ENCODE measurements around the gene SYNE2. TPM values are rescaled to one million over a fixed set of nuclear protein-coding genes. Genes with fewer than 3 reads are reported as not detected.

SYNE2 gene
- total and polyA plus RNA-seq, 2 donors (not counting 1 experiment from before 2014, with no cell fraction given) = 3.1 to 15.4 TPM

DNA sequence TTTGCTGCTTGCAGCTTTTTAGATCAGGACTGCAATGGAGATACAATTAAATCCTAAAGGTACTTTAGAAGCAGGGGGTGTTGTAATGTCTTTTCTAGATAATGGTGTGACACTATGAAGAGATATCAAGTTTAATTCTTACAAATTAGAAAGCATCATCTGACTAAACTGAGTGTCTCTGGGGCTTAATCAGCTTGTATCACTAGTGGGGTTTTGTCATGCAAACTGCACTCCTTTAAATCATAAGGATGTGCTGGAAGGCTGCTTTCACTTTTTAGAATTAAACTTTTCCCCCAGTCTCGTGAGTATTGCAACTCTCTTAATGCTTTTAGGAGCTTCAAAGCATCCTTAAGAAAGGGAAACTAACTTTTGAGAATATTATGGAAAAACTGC, 222.8 kb downstream of the SYNE2 start:
- DNase-seq (ENCODE audit: low read depth in 2 of 2) = no peak
- no peaks in the 10 kb centered on the region for H4K20me1 ChIP-seq (ENCODE audit: control insufficient read depth, extremely low read depth, insufficient read depth, low read length)
- no peak overlapping the region for H3K27ac ChIP-seq (ENCODE audit: insufficient read depth, low read length)
- H3K36me3 ChIP-seq (ENCODE audit: control insufficient read depth, insufficient read depth, low read length) = no peaks in the 10 kb centered on the region
- no peaks in the 10 kb centered on the region for H3K4me1 ChIP-seq (ENCODE audit: control insufficient read depth, extremely low read depth, insufficient read depth, low read length)
- no peak overlapping the region for H3K4me3 ChIP-seq (replicated peaks in 1 of 4; ENCODE audit: control extremely low read depth in 1 of 4, insufficient read depth in 1 of 4, low read depth in 3 of 4, low read length in 4 of 4)
- no peaks in the 10 kb centered on the region for H3K79me2 ChIP-seq (ENCODE audit: control insufficient read depth, insufficient read depth, low read length)
- no peak overlapping the region for H2AFZ ChIP-seq (ENCODE audit: low read length)
- H3K9me3 ChIP-seq (ENCODE audit: control insufficient read depth, insufficient read depth, low read depth, low read length) = no peaks in the 10 kb centered on the region
- no peaks in the 10 kb centered on the region for H3K27me3 ChIP-seq (ENCODE audit: control insufficient read depth, insufficient read depth, low read length)
- no peak for TF ChIP-seq EZH2 (IDR thresholded peaks at IDR 0.05; ENCODE audit: low read length, missing control alignments)
- TF ChIP-seq, protein P1, sequence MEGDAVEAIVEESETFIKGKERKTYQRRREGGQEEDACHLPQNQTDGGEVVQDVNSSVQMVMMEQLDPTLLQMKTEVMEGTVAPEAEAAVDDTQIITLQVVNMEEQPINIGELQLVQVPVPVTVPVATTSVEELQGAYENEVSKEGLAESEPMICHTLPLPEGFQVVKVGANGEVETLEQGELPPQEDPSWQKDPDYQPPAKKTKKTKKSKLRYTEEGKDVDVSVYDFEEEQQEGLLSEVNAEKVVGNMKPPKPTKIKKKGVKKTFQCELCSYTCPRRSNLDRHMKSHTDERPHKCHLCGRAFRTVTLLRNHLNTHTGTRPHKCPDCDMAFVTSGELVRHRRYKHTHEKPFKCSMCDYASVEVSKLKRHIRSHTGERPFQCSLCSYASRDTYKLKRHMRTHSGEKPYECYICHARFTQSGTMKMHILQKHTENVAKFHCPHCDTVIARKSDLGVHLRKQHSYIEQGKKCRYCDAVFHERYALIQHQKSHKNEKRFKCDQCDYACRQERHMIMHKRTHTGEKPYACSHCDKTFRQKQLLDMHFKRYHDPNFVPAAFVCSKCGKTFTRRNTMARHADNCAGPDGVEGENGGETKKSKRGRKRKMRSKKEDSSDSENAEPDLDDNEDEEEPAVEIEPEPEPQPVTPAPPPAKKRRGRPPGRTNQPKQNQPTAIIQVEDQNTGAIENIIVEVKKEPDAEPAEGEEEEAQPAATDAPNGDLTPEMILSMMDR (conservative IDR thresholded peaks at IDR 0.05 in 1 of 2, IDR thresholded peaks at IDR 0.05 in 1 of 2; ENCODE audit: low read depth in 1 of 2, low read length in 2 of 2) = no peak
- no peak overlapping the region for H3K4me2 ChIP-seq (ENCODE audit: extremely low read depth, insufficient read depth, low read length)
- H3K9ac ChIP-seq (ENCODE audit: insufficient read depth, low read length) = no peak overlapping the region

GRCh38 chr14:64080452-64080851, 227.6 kb downstream of the SYNE2 start:
- TF ChIP-seq EZH2 (IDR thresholded peaks at IDR 0.05; ENCODE audit: low read length, missing control alignments) = no peak
- TF ChIP-seq, protein P1 (conservative IDR thresholded peaks at IDR 0.05 in 1 of 2, IDR thresholded peaks at IDR 0.05 in 1 of 2; ENCODE audit: low read depth in 1 of 2, low read length in 2 of 2) = no peak
- no peaks in the 10 kb centered on the region for H3K27me3 ChIP-seq (ENCODE audit: control insufficient read depth, insufficient read depth, low read length)

GRCh38 chr14:64081174-64081746, 228.5 kb downstream of the SYNE2 start:
- H2AFZ ChIP-seq (ENCODE audit: low read length) = no peak overlapping the region
- TF ChIP-seq, protein P1 (conservative IDR thresholded peaks at IDR 0.05 in 1 of 2, IDR thresholded peaks at IDR 0.05 in 1 of 2; ENCODE audit: low read depth in 1 of 2, low read length in 2 of 2) = no peak
- no peak for TF ChIP-seq EZH2 (IDR thresholded peaks at IDR 0.05; ENCODE audit: low read length, missing control alignments)
- no peaks in the 10 kb centered on the region for H3K79me2 ChIP-seq (ENCODE audit: control insufficient read depth, insufficient read depth, low read length)
- H3K9me3 ChIP-seq (ENCODE audit: control insufficient read depth, insufficient read depth, low read depth, low read length) = no peaks in the 10 kb centered on the region
- no peaks in the 10 kb centered on the region for H3K36me3 ChIP-seq (ENCODE audit: control insufficient read depth, insufficient read depth, low read length)
- H3K9ac ChIP-seq (ENCODE audit: insufficient read depth, low read length) = no peak overlapping the region
- no peaks in the 10 kb centered on the region for H3K4me1 ChIP-seq (ENCODE audit: control insufficient read depth, extremely low read depth, insufficient read depth, low read length)
- no peaks in the 10 kb centered on the region for H3K27me3 ChIP-seq (ENCODE audit: control insufficient read depth, insufficient read depth, low read length)
- DNase-seq (ENCODE audit: low read depth in 2 of 2) = no peak
- H3K4me2 ChIP-seq (ENCODE audit: extremely low read depth, insufficient read depth, low read length) = no peak overlapping the region
- H3K4me3 ChIP-seq (replicated peaks in 1 of 4; ENCODE audit: control extremely low read depth in 1 of 4, insufficient read depth in 1 of 4, low read depth in 3 of 4, low read length in 4 of 4) = no peak overlapping the region
- no peaks in the 10 kb centered on the region for H4K20me1 ChIP-seq (ENCODE audit: control insufficient read depth, extremely low read depth, insufficient read depth, low read length)
- no peak overlapping the region for H3K27ac ChIP-seq (ENCODE audit: insufficient read depth, low read length)

More at GRCh38 chr14:64080452-64080851, 227.6 kb downstream of the SYNE2 start:
- Histone ChIP-seq H3K79me2 (ENCODE audit: control insufficient read depth, insufficient read depth, low read length) (no peaks in the 10 kb centered on the region), H3K4me1 (ENCODE audit: control insufficient read depth, extremely low read depth, insufficient read depth, low read length) (no peaks in the 10 kb centered on the region), H3K36me3 (ENCODE audit: control insufficient read depth, insufficient read depth, low read length) (no peaks in the 10 kb centered on the region), H3K4me2 (ENCODE audit: extremely low read depth, insufficient read depth, low read length) (no peak overlapping the region), H3K4me3 (replicated peaks in 1 of 4; ENCODE audit: control extremely low read depth in 1 of 4, insufficient read depth in 1 of 4, low read depth in 3 of 4, low read length in 4 of 4) (no peak overlapping the region), H3K9me3 (ENCODE audit: control insufficient read depth, insufficient read depth, low read depth, low read length) (no peaks in the 10 kb centered on the region), H4K20me1 (ENCODE audit: control insufficient read depth, extremely low read depth, insufficient read depth, low read length) (no peaks in the 10 kb centered on the region), H3K27ac (ENCODE audit: insufficient read depth, low read length) (no peak overlapping the region), H3K9ac (ENCODE audit: insufficient read depth, low read length) (no peak overlapping the region), H2AFZ (ENCODE audit: low read length) (no peak overlapping the region)
- no peak for DNase-seq (ENCODE audit: low read depth in 2 of 2)

All from fibroblast of lung (primary cell).